ENCODE measurements around the gene PTPN2. TPM values are rescaled to one million over a fixed set of nuclear protein-coding genes. Genes with fewer than 3 reads are reported as not detected.

PTPN2 gene
- total and polyA plus RNA-seq, 9 of the 15 experiments (the other 6 are each of a cell fraction or from before 2014, with no cell fraction given): 36.6 to 66.4 (median 43.8) TPM

DNA sequence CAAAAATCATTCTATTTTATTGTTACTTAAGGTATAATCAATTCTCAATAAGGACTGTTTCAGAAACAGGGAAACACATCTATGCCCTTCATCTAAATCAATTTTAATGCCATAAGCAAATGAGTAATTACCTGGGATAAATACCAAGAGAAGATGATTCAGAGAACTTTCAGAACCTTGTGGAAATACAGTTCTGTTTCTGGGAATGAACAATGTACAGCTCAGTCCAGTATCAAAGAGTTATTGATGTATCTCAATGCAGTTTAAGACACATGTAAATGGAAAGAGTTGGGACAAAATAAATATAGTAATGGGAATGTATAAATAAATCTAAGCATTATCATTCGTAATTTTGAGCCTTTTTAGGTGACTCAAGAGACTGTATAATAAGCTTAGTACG lies 60.1 kb downstream of the PTPN2 start:
- in situ Hi-C loops (cut with MboI): no loop called here
- H3K9me3 ChIP-seq (replicated peaks; ENCODE audit: control insufficient read depth, insufficient read depth, low read depth, low read length): no peaks in the 10 kb centered on the region
- intact Hi-C loops (cut with micrococcal nuclease): no loop called here
- no peaks in the 10 kb centered on the region for H3K4me1 ChIP-seq (replicated peaks in 1 of 2; ENCODE audit: control insufficient read depth in 2 of 2, insufficient read depth in 2 of 2, low read length in 2 of 2)
- CTCF ChIA-PET (ENCODE audit: low intra/inter-chr PET ratio): no interaction called here
- TF ChIP-seq HNRNPUL1 (IDR thresholded peaks at IDR 0.05; ENCODE audit: low read length): no peak
- TF ChIP-seq DNMT1 (IDR thresholded peaks at IDR 0.05): no peak
- TF ChIP-seq, protein P1, sequence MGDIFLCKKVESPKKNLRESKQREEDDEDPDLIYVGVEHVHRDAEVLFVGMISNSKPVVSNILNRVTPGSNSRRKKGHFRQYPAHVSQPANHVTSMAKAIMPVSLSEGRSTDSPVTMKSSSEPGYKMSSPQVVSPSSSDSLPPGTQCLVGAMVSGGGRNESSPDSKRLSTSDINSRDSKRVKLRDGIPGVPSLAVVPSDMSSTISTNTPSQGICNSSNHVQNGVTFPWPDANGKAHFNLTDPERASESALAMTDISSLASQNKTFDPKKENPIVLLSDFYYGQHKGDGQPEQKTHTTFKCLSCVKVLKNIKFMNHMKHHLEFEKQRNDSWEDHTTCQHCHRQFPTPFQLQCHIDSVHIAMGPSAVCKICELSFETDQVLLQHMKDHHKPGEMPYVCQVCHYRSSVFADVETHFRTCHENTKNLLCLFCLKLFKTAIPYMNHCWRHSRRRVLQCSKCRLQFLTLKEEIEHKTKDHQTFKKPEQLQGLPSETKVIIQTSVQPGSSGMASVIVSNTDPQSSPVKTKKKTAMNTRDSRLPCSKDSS (IDR thresholded peaks at IDR 0.05; ENCODE audit: low read depth, partially characterized antibody): no peak
- TF ChIP-seq ZNF696 (CRISPR knock-in tag; conservative IDR thresholded peaks at IDR 0.05): no peak
- TF ChIP-seq HOXB6 (CRISPR knock-in tag; IDR thresholded peaks at IDR 0.05; ENCODE audit: borderline replicate concordance): no peak
- no peak for TF ChIP-seq RBM39 (optimal IDR thresholded peaks at IDR 0.05; ENCODE audit: low read depth, low read length)
- TF ChIP-seq OTX1 (CRISPR knock-in tag; IDR thresholded peaks at IDR 0.05): no peak
- TF ChIP-seq BRF1 (IDR thresholded peaks at IDR 0.05; ENCODE audit: borderline replicate concordance, extremely low read depth, insufficient read length): no peak
- TF ChIP-seq CHD4 (IDR thresholded peaks at IDR 0.05; ENCODE audit: insufficient read depth, insufficient replicate concordance, low read depth, low read length, poor library complexity, severe bottlenecking): no peak
- TF ChIP-seq, protein P2, sequence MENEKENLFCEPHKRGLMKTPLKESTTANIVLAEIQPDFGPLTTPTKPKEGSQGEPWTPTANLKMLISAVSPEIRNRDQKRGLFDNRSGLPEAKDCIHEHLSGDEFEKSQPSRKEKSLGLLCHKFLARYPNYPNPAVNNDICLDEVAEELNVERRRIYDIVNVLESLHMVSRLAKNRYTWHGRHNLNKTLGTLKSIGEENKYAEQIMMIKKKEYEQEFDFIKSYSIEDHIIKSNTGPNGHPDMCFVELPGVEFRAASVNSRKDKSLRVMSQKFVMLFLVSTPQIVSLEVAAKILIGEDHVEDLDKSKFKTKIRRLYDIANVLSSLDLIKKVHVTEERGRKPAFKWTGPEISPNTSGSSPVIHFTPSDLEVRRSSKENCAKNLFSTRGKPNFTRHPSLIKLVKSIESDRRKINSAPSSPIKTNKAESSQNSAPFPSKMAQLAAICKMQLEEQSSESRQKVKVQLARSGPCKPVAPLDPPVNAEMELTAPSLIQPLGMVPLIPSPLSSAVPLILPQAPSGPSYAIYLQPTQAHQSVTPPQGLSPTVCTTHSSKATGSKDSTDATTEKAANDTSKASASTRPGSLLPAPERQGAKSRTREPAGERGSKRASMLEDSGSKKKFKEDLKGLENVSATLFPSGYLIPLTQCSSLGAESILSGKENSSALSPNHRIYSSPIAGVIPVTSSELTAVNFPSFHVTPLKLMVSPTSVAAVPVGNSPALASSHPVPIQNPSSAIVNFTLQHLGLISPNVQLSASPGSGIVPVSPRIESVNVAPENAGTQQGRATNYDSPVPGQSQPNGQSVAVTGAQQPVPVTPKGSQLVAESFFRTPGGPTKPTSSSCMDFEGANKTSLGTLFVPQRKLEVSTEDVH (IDR thresholded peaks at IDR 0.05; ENCODE audit: low read depth, partially characterized antibody): no peak
- TF ChIP-seq KDM2B (CRISPR knock-in tag; IDR thresholded peaks at IDR 0.05): no peak
- TF ChIP-seq MEIS2 (IDR thresholded peaks at IDR 0.05; ENCODE audit: partially characterized antibody): no peak
- no peak for TF ChIP-seq PRMT5 (CRISPR knock-in tag; IDR thresholded peaks at IDR 0.05)
- no peak for TF ChIP-seq ZBTB8A (IDR thresholded peaks at IDR 0.05; ENCODE audit: partially characterized antibody)
- no peak for TF ChIP-seq ZNF3 (CRISPR knock-in tag; IDR thresholded peaks at IDR 0.05)
- TF ChIP-seq, protein P3, sequence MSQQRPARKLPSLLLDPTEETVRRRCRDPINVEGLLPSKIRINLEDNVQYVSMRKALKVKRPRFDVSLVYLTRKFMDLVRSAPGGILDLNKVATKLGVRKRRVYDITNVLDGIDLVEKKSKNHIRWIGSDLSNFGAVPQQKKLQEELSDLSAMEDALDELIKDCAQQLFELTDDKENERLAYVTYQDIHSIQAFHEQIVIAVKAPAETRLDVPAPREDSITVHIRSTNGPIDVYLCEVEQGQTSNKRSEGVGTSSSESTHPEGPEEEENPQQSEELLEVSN (IDR thresholded peaks at IDR 0.05; ENCODE audit: borderline replicate concordance in 1 of 2, extremely low read depth in 1 of 2, insufficient read depth in 1 of 2, insufficient read length in 1 of 2, low read depth in 1 of 2, low read length in 1 of 2, poor library complexity in 1 of 2, severe bottlenecking in 1 of 2): no peak
- TF ChIP-seq FOXM1 (IDR thresholded peaks at IDR 0.05; ENCODE audit: low read depth): no peak
- TF ChIP-seq FOXM1 (CRISPR knock-in tag; IDR thresholded peaks at IDR 0.05; ENCODE audit: low read depth): no peak
- TF ChIP-seq KAT8 (IDR thresholded peaks at IDR 0.05; ENCODE audit: low read depth): no peak
- no peaks in the 10 kb centered on the region for H3K27me3 ChIP-seq (ENCODE audit: control insufficient read depth in 2 of 2, insufficient read depth in 2 of 2, low read length in 2 of 2)
- no TSS peak for BruUV-seq (replicated peaks)
- no peaks in the 10 kb centered on the region for H3K9me1 ChIP-seq (ENCODE audit: control insufficient read depth, insufficient read depth, low read length)
- no peak overlapping the region for H3K4me3 ChIP-seq
- POLR2A ChIA-PET: no interaction called here
- no peaks in the 10 kb centered on the region for H3K79me2 ChIP-seq (ENCODE audit: control insufficient read depth, insufficient read depth, low read length)
- no peak for ATAC-seq
- H4K20me1 ChIP-seq (replicated peaks; ENCODE audit: control insufficient read depth, insufficient read depth, low read length): no peaks in the 10 kb centered on the region
- H3K9ac ChIP-seq (ENCODE audit: insufficient read depth in 1 of 2, low read depth in 2 of 2, low read length in 2 of 2): no peak overlapping the region
- WGBS (ENCODE audit: insufficient coverage, low coverage, missing lambda C conversion rate): 91% methylated on average over 2 of the region's 2 CpGs
- DNase-seq (ENCODE audit: extremely low read depth in 1 of 4, low spot score in 3 of 4): no peak
- no peak overlapping the region for H3K27ac ChIP-seq (ENCODE audit: extremely low read depth, low read depth, low read length)
- peaks cover 38% of the 10 kb centered on the region for H3K36me3 ChIP-seq (ENCODE audit: control insufficient read depth, insufficient read depth, low read length)
- H2AFZ ChIP-seq (ENCODE audit: low read depth, low read length): no peak overlapping the region
- no peak for FAIRE-seq
- H3K4me2 ChIP-seq (ENCODE audit: insufficient read depth, low read length): no peak overlapping the region

Measured in K562 (cell line).